ENCODE measurements around the gene KRTAP23-1.

Gene KRTAP23-1

GRCh38 chr21:30305136-30305535 lies 43.3 kb downstream of the KRTAP23-1 start:
- DNase-seq = no peak
